Fibroblast of villous mesenchyme (primary cell): Measurements from ENCODE around the gene SYNJ2. TPM values are rescaled to one million over a fixed set of nuclear protein-coding genes. Genes with fewer than 3 reads are reported as not detected.

Source experiments
- DNase-seq: peaks from one replicate; pipeline ENCODE4 v3.0.0-alpha.2; 2010; ENCODE audit warnings: low read depth
- H3K4me3 ChIP-seq: 2 replicates; pipeline ENCODE4 v1.5.1; 2011; ENCODE audit warnings: low read depth, mild to moderate bottlenecking, low read length
- total RNA-seq: library from RNA; depleted of rRNA; stranded (reverse); fragments of >200 nt; gene quantifications from 2 replicates; pipeline ENCODE4 v1.2.3, GENCODE V29; 2012
- TF ChIP-seq, protein P1 (sequence below): IDR thresholded peaks from 2 replicates; pipeline ENCODE4 v1.5.1; 2012; ENCODE audit warnings: low read depth, mild to moderate bottlenecking, low read length; ENCODE audit not compliant: insufficient read depth

Gene SYNJ2
- total RNA-seq, 1 donor: 53.1 TPM

DNA sequence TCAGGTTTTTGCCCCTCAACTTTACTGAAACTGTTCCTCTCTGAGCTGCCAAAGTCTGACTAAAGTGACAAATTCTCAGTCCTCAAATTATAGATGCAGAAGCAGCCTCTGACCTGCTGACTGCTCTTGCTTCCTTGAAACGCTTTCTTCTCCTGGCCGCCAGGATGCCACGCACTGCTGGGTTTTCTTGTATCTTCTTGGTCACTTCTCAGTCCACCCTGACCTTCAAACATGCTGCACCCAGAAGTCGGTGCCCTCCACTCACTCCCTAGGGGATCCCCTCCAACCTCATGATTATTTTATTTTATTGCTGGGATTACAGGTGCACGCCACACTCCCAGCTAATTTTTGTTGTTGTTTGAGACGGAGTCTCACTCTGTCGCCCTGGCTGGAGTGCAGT is 24.7 kb downstream of the SYNJ2 start:
- no peak for DNase-seq
- TF ChIP-seq, protein P1, sequence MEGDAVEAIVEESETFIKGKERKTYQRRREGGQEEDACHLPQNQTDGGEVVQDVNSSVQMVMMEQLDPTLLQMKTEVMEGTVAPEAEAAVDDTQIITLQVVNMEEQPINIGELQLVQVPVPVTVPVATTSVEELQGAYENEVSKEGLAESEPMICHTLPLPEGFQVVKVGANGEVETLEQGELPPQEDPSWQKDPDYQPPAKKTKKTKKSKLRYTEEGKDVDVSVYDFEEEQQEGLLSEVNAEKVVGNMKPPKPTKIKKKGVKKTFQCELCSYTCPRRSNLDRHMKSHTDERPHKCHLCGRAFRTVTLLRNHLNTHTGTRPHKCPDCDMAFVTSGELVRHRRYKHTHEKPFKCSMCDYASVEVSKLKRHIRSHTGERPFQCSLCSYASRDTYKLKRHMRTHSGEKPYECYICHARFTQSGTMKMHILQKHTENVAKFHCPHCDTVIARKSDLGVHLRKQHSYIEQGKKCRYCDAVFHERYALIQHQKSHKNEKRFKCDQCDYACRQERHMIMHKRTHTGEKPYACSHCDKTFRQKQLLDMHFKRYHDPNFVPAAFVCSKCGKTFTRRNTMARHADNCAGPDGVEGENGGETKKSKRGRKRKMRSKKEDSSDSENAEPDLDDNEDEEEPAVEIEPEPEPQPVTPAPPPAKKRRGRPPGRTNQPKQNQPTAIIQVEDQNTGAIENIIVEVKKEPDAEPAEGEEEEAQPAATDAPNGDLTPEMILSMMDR: no peak

DNA sequence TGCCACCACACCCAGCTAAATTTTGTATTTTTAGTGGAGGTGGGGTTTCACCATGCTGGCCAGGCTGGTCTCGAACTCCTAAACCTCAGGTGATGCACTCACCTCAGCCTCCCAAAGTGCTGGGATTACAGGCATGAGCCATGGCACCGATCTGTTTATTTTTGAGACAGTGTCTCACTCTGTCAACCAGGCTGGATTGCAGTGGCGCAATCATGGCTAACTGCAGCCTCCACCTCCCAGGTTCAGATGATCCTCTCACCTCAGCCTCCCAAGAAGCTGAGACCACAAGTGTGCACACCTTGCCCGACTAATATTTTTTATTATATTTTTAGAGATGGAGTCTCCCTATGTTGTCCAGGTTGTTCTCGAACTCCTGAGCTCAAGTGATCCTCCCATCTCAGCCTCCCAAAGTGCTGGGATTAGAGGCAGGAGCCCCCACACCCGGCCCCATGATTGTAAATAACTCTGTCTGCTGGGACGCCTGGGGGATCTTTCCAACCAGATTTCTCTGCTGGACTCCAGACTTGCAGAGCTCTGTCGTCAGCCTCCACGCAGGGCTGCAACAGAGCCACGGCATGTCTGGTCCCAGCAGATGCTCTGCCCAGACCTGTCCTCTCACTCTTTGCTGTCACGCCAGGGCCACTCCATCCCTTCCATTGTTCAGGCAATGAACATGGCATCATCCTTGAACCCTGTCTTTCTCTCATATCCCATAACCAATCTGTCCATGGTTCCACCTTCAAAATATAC is 25.3 kb downstream of the SYNJ2 start:
- no peak overlapping the region for H3K4me3 ChIP-seq
- DNase-seq: no peak
- TF ChIP-seq, protein P1: no peak

More for the DNA sequence above, 24.7 kb downstream of the SYNJ2 start:
- H3K4me3 ChIP-seq: no peak overlapping the region

DNA sequence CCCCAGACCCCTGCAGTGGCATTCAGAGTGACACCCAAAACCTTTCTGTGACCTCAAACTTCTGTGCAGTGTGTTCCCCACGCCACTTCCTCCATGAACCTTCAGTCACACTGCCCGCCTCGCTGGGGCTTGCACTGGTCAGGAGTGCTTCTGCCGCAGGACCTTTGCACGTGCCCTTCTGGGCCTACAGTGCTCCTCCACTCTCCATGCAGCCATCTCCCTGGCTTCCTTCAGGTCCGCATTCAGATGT is 27.1 kb downstream of the SYNJ2 start:
- no peak overlapping the region for H3K4me3 ChIP-seq
- TF ChIP-seq, protein P1: no peak
- DNase-seq: no peak

DNA sequence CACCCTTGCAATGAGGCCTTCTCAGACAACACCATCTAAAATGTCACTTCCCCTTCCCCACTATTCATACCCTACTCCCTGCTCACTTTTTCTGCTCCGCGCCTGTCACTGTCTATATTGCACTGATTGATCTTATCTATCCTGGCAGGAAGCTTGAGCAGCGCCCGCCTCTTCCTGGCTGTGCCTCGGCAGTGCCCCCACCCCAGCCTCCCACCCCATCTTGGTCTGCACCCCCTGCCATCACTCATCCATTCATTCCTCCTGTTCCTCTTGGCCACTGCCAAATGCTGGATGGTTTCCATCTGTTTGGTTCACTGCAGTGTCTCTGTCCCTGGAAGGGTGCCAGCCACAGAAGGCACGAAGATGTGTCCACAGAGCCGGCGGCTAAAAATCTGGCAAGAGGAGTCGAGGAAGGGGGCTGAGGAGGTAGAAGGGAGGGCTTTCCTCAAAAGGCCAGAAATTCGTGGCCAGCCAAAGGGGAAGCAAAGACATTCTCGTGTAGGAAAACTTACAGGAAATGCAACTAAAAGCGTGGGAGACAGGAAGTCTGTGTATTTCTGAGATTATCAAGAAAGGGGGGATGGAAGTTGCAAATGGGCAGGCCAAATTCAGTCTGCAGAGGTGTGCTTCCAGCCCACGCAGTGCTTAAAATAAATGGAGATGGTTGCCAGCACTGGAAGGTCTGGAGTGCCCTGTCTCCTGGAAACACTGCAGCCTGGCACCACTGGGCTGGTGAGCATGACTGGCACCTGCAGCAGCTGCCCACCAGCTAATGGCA is 27.6 kb downstream of the SYNJ2 start:
- no peak overlapping the region for H3K4me3 ChIP-seq
- DNase-seq: peak; percentile 84
- TF ChIP-seq, protein P1: no peak

GRCh38 chr6:158009935-158010585 is 28.4 kb downstream of the SYNJ2 start:
- DNase-seq: no peak
- H3K4me3 ChIP-seq: no peak overlapping the region
- TF ChIP-seq, protein P1: no peak

GRCh38 chr6:158010591-158011477 is 29.2 kb downstream of the SYNJ2 start:
- H3K4me3 ChIP-seq: no peak overlapping the region

More at GRCh38 chr6:158010591-158011477, 29.2 kb downstream of the SYNJ2 start:
- DNase-seq: no peak
- TF ChIP-seq, protein P1: no peak
